ENCODE results near the gene NCEH1.
A peak's percentile ranks its signal among the peaks of the same experiment; 100 is the strongest.
"Not testable (repeated sequence)": the region's sequence is repeated elsewhere in the genome, so short reads cannot be mapped to it uniquely, and the experiment has no call there.

Gene NCEH1

DNA sequence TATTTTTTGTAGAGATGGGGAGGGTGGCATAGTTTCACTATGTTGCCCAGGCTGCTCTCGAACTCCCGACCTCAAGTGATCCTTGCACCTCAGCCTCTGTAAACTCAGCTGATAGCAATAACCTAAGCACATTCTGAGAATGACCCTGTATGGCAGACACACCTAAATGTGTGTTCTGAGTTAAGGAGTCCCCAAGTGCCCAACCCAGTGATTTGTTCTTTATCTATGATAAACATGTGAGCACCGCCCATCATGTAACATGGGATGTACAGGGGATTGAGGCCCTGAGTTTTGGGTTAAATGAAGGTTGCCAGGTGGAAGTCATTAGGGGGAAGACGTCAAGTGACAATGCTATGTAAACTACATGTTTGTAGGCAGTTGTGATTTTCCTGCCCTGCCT lies 5.7 kb downstream of the NCEH1 start:
- no peak for DNase-seq

DNA sequence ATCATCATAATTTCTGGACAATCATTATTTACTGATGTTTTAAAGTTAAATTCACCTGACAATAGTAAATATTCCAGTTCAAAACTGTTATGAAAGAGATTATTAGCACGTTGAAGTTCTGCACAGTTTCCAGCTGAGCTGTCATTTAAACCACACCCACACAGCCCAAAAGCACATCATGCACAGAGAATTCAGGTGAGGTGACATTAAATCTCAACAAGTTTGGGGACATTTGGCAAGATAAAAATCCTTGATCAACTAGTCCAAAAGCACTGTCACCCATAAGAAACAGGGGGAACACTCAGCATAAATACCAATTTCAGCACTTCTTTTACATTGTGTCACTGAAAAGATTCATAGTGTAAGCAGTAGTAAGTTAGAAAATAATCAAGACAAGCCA lies 6.9 kb downstream of the NCEH1 start:
- no peak for DNase-seq

DNA sequence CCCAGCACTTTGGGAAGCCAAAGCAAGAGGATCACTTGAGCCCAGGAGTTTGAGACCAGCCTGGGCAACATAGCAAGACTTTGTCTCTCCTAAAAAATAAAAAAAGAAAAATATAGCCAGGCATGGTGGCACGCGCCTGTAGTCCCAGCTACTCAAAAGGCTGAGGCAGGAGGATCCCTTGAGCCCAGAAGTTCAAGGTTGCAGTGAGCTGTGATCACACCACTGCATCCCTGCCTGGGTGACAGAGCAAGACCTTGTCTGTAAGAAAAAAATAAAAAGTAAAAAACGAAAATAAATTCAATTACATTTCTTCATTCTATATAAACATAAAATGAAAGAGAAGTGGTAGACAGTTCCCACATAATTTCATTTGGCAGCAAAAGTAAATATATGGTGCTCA lies 8.1 kb downstream of the NCEH1 start:
- DNase-seq: not testable (repeated sequence)

DNA sequence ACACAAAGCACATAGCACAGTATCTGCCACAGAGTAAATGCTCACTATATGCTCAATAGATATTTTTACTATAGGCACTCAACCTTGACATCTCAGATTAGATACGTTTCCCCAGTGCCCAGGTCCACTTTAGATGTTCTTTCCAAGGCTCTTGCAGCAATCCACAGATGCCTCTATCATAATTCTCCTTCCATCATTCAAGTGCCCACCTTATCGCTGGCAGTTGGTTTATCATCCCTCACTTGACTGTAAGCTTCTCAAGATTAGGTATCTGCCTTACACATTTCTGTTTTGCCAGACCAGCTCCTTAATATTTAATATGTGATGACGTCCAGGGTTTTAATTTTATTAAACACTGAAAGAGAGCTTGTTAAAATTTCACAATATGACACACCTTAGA lies 8.6 kb downstream of the NCEH1 start:
- DNase-seq: no peak

DNA sequence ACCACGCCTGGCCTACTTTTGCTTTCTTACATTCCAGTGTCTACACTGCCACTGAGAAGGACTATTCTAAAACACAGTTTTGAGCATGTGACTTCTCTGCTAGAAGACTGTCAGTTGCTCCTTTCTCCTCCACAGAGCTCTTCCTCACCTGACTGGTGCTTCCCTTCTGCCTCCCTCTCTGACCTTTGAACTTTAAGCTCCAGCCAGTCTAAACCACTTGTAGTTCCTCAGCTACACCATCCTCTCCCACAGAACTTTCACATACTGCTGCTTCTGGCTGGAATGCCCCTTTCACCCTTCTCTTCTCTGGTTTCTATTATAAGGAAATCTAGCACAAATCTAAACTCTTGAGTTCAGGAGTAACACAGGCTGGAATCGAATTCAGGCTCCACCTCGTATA lies 9.1 kb downstream of the NCEH1 start:
- DNase-seq: no peak

DNA sequence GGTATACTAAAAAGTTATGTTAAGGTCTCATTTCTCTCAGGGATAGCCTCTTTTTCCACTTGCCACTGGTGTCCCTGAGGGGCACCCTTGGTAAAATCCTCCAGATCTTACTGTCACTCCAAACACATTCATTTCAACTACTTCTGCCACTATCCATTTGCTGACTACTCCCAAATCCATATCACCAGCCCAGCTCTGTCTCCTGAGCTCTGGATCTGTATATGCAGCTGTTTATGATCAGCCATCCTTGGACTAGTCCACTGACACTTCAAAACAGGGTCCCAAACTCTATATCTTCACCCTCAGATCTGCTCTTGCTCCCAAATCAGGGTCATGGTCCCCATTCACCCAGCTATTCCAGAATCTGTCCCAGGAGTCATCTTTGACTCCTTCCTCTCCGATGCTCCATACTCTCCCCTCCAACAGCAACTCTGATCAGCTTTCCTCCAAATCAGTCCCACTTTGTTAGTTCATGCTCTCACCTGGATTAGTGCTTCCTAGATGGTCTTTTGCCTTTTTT lies 9.9 kb downstream of the NCEH1 start:
- DNase-seq: no peak

DNA sequence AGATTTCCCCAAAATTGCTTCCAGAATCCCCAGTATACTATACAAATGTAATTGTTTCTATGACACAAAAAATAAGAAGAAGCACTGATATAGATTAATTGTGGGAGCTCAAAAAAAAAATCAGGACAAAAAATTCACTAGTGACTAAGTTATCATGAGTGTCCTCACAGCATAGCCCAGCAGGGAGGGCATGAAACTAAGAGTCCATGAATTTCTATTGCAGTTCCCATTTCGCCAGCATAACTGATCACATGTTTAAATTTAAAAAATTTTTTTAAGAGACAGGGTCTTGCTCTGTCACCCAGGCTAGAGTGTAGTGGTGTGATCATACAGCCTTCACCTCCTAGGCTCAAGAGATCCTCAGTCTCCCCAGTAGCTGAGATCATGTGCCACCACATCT lies 10.6 kb downstream of the NCEH1 start:
- DNase-seq: no peak

DNA sequence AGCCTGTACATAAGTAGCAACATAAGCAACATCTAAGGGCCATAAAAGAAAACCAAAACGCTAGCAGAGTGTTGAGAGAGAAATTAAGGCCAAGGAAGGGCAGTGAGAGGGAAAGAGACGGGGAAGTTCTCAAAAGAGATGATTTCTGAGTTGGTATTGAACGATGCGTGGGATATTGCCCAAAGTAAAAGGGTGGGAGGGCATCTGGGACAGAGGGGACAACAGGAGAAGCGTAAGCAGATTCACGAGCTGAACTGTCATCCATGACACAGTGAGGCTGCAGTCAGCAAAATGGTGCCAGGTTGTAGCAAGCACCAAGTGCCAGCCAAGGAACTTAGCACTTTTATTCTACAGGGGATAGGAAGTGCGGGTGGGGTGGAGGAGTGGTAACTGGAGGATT lies 11.8 kb downstream of the NCEH1 start:
- no peak for DNase-seq

DNA sequence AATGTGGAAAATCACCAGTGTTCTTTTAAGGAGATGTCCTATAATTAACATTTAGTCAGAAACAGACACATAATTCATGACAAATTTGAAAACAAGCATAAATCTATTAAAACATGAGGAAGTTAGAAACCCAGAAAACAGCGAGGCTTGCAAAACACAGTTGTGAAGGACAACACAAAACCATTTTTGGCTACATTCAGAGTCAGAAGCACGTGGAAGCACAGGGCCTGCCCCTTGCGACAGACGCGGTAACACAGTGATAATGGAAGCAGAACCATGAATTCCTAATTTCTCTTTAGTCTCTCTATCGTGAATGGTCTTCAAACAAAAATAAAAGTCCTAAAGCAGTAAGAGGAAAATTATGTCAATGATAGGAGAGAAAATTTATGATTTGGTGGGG lies 12.2 kb downstream of the NCEH1 start:
- no peak for DNase-seq

DNA sequence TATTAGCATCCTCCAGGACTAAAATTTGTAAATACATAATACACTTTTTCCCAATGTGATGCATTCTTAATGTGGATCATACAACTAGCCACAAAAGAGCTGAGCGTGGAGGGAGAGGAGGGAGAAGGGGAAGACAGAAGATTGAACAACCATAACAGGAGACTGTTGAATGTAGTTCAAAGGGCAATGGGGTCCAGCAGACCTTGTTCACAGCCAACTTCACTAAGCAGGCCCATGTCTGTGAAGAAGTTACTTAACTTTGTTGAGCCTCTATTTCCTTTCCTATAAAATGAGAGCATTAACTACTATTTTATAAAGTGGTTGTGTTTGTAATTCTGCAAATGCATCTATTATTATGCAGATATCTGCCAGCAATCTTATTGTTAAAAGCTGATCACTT lies 13.3 kb downstream of the NCEH1 start:
- no peak for DNase-seq

DNA sequence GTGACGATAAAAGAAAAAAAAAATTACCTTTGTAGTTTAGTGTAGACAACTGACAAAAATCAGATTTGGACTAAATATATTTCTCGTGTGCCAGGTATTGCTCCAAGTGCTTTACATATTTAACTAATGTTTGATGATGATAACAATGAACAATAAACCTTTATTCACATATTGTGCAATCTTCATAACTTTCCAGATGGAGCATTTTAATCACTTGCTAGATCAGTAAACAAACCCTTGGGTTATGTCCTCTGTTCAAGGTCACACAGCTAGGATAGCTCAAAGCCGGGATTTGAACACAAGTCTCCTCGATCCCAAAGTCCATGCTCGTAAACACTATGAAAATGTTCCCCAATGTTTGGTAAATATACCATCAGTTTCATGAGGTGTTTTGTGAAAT lies 14.5 kb downstream of the NCEH1 start:
- DNase-seq: no peak

DNA sequence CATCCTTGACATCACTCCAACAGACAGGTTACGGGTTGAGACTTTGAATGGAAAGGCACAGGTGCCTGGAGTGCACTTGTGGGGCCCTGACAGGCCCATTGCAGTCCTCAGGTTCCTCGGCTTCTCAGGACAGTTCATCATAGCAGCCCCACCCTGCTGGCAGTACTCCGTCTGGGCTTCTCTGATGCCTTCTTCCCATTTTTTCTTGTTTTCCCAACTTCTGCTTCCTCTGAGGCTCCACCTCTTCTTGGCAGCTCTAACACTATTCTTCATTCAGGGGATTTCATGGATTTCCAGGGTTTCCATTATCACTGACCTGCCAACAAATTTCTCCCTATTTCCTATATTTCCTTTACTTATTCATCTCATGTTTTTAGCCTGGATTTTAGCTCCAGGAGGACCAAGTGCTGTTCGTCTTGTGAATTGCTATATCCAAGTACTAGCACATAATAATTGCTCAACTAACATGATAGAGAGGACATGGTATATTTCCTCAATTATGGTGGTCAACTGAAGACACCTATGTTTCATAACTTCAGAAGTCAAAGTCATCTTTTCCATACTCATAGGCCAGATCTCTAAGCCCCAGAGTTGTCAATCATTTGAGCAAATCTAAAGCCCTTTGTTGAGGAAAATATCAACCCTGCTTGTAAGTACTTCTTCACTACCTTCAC lies 16.2 kb downstream of the NCEH1 start:
- DNase-seq: no peak

DNA sequence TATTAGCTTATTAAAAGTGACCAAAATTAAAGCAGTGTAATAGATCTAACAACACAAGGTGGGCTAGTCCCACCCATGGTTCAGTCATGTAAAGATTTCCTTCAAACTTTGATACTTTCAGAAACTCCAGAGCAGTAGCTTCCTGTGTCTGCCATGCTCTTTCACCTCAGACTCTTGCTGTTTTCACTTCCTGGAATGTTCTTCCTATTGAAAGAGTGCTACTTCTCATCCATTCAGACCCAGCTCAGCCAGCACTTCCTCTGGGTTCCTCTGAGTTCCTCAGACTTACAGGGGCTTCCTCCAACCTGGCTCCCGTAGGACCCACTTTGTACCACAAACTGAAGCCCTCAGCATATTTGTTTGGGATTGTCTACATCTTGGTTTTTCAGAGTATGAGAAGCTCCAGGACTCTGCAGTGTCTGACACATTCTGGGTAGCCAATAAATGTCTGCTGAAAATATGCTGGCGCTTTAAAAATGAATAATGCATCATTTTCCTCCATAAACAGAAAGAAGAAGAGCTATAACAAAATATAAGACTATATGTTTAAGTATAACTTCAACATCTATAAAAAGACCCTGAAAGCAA lies 18.0 kb downstream of the NCEH1 start:
- no peak for DNase-seq

DNA sequence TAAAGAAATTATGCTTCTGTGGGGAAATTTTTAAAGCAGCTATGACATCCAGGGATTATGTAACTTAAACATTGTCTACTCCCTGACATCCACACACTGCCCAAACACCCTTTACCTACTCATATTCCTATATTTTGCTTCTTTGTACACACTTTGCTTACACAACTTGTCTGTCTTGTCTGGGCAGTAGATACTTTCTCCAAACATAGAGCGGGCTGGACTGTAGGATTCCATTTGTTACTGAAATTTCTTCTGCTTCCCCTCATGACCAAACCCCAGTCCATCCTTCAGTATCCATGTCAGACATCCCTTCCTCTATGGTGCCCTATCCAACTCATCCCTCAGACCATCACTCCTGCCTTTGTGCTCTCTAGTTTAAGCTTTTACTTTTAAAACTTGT lies 19.9 kb downstream of the NCEH1 start:
- DNase-seq: no peak

DNA sequence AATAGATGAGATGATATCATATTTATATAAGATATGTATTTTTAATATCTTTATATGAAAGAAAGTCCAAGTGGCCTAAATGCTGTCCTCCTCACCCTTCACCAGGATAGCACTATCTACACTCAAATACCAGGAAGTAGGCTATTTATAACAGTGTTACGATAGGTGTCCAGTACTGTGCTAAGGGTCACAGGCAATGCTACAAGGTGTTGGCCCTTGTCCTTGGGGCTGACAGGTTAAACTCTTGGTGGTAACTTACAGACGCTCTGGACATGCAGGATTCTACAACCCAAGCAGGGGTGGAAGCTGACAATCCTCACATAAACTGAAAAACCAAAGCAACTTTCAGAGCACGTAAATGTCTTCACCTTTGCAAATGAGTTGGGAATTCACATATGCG lies 22.3 kb downstream of the NCEH1 start:
- no peak for DNase-seq

DNA sequence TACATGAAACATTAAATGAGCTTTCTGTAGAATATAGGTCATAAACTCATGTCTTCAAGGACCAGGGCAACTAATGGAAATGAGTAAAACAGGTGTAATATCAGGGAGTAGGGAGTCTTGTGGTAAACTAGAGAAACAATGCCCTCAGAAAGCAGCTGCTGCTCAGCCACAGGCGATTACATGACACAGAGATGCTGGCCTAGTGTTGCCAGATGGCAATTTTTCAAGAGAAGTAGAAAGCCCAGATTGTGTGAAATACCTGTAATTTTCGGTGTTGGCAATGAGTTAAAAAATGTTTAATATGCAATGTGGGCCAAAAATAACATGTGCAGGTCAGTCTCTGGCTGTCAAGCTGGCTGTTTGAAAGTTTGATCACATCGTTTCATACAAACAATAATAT lies 23.4 kb downstream of the NCEH1 start:
- no peak for DNase-seq

DNA sequence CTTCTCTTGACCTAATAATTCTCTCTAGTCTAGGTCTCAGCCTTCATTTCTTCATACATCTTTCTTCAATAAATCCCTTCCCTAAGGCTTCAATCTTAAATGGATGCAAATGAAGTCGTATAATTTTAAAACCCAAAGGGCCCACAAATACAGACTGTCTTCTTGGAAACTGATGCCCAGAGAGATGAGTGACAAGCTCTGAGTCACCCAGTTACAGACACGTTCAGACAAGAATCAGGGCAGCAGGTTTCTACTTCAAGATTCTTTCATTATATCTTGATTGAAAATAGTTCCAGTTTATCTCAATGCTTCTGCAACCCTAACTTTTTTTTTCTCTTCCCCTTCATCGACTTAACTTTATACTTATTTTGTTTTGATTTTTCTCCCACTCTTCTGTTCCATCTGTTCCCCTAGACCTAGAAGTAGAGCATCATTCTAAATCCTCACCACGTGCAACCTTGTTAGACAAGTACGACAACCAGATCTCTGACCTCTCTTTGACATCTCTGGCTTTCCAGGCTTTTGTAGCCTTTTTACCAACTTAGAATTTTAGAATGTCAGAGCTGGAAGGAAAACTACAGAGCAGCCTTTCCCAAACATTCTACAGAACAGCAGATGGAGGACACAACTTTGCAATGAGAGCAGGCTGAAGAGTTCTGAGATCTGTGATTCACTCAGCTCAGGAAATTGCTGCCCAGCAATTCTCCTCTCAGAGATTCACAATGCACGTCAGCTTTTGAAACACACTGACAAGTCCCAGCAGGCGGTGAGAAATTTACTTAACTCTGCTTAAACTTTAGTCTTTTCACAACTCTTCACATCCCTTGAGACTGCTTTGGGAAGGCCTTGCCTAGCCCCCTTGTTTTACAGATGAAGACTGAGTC lies 25.3 kb downstream of the NCEH1 start:
- no peak for DNase-seq

DNA sequence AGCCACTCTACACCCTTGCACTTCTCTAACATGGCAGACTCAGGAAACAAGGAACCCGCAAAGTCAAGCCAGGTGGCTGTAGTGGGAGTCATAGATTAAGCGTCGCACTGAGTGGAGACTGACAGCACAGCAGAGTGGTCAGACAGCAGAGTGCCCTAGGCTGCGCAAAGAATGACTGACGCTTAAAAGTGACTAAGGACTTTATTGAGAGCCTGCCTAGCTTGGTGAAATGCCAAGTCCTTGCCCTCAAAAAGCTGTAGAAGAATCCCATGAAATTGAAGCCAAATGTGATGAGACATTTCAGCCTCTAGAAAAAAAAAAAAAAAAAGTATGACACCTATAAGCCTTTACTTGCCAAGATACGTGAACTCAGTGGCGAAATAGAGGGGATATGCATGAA lies 30.2 kb downstream of the NCEH1 start:
- no peak for DNase-seq

DNA sequence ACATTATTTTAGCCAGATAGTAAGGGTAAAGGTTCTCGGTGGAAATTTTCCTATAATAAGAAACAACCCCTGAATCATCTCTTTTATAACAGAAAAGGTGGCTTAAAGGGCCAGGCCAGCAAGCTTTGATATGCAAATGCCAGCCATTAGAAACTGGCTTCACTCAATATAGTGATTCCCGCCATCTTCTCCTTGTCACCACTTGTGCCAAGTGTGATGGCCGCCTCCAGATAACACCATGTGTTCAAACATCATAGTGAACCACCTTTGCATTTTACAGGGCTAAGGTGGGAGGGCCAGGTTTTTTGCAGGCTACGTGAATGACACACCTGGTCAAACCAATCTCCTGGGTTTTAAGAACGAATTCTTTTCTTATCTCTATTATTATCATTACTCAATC lies 31.3 kb downstream of the NCEH1 start:
- DNase-seq: no peak

DNA sequence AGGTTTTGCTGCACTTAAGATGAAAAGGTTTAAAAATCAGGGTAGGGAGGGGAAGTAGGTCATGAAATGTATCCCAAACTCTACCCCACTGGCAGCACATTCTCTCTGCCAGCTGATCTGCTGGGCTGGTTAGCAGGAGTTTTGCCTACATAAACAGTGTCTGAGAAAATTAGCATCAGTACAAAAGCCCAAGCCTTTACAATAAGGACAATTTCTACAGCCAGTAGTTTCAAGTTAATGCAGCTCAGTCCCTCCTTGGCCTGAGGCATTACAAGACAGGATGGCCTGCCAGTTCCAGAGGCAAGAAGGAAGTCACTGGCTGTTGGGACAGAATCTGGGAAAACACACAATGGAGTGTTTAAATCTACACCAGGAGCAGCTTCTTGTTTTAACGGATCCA lies 32.8 kb downstream of the NCEH1 start:
- DNase-seq: no peak

DNA sequence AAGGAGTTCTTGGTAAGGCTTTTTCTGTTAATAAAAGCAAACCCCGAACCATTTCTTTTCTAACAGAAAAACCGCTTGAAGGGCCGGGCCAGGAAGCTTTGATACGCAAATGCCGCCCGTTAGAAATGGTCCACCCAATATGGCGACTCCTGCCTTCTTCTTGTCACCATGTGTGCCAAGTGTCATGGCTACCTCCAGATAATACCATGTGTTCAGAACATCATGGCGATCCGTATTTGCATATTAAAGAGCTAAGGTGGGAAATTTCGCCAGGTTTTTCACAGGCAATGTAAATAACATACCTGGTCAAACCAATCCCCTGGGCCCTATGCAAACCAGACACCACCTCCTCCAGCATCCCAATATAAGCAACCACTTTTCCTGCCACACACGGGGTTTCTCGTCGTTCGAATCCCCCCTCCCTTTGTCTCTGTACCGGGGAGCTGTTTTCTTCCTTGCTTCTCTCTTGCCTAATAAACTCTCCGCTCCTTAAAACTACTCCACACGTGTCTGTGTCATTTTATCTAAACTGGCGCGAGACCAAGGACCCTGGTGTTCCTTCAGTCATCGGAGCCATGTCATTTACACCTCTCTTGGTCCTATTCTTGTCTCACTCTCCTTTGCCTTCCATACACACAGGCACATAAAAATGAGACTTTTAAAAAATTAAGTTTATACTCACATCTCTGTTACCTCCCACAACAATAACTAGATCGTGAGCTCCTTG lies 34.5 kb downstream of the NCEH1 start:
- DNase-seq: no peak

DNA sequence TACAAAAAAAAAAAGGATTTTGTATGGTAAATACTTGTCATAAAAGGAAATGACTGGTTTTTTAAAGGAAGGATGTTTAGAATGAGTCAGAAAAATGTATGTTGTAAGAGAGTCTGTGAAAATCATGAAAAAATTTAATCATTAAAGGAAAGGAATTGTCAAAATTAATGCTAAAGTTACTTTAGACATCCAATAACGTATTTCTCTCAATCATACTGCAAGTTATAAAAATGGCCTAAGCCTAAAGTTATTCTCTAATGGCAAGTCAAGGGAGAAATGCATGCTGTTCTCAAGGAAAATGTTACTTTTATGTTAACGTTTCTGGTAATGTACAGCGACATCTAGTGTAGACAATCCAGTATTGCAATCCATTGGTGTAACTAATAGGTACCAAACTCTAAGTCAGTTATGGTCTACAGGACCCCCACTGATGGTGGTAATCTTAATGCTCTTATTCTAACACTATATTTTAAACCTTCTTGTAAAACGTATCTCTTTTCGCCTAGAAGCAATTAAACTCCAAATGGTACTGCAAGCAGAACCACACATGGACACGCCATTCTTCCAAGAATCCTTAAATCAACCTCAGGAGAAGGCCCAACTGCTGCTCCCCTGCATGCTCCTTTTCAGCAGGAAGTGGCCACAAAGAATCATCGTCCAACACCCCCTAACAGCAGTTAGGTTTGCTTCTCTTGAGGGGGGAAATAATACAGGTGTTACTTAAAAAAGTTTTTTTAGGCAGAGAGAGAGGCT lies 35.2 kb downstream of the NCEH1 start:
- peak; percentile 28 for DNase-seq

Measured in DMS153 (cell line).